Right ventricle myocardium superior (tissue), 1 donor: ENCODE results near the gene MYO7B. TPM values are rescaled to one million over a fixed set of nuclear protein-coding genes. Genes with fewer than 3 reads are reported as not detected.
A peak's percentile ranks its signal among the peaks of the same experiment; 100 is the strongest.

Source experiments
- ATAC-seq: fragments of 200-7000 bp; cut with Tn5 transposase; one replicate; pipeline ENCODE4 v1.9.1; 2020; ENCODE audit warnings: mild to moderate bottlenecking; ENCODE audit not compliant: poor library complexity
- DNase-seq: peaks from one replicate; pipeline ENCODE4 v3.0.0-alpha.2; 2020
- intact Hi-C: fragments of 100-400 bp; cut with DNase I; formaldehyde crosslinking; loops from one replicate; pipeline ENCODE4 v1.11.2; 2022
- total RNA-seq: library from RNA; stranded (reverse); fragmentation: NEBNext Ultra II Directional; extraction: Animal tissue kit (Norgen Biotek cat#: 25700); gene quantifications from one replicate; pipeline ENCODE4 v1.2.1, GENCODE V29; 2021
- donor health status: DM: no; HTN: yes; CAD: no; lungs with severe emphysema.

The MYO7B gene
- total RNA-seq, 1 donor from 2014 or later = 0.32 TPM

GRCh38 chr2:127658641-127659407 is 123.3 kb downstream of the MYO7B start:
- no peak for ATAC-seq
- DNase-seq = peak; percentile 51
- intact Hi-C loops = no loop called here

GRCh38 chr2:127659408-127660290 is 124.2 kb downstream of the MYO7B start:
- intact Hi-C loops = no loop called here
- ATAC-seq = peak; percentile 26
- peak; percentile 63 for DNase-seq

- ATAC-seq (no peak), DNase-seq (no peak)
- intact Hi-C loops = no loop called here
Observed at GRCh38 chr2:127660291-127660578, 124.8 kb downstream of the MYO7B start.

GRCh38 chr2:127661072-127661649 is 125.7 kb downstream of the MYO7B start:
- DNase-seq = no peak

GRCh38 chr2:127661949-127662510 is 126.5 kb downstream of the MYO7B start:
- intact Hi-C loops = no loop called here
- ATAC-seq (peak; percentile 33), DNase-seq (peak; percentile 76)

More at GRCh38 chr2:127661072-127661649, 125.7 kb downstream of the MYO7B start:
- intact Hi-C loops = no loop called here
- ATAC-seq = no peak

- intact Hi-C loops = no loop called here
- DNase-seq = no peak
Observed at GRCh38 chr2:127662937-127663565, 127.6 kb downstream of the MYO7B start.

GRCh38 chr2:127663566-127664064 is 128.1 kb downstream of the MYO7B start:
- DNase-seq (no peak), ATAC-seq (no peak)
- intact Hi-C loops = no loop called here

More at GRCh38 chr2:127662937-127663565, 127.6 kb downstream of the MYO7B start:
- ATAC-seq = peak; percentile 24

GRCh38 chr2:127664065-127664894 is 128.8 kb downstream of the MYO7B start:
- peak; percentile 56 for DNase-seq

GRCh38 chr2:127664895-127665225 is 129.4 kb downstream of the MYO7B start:
- no peak for ATAC-seq
- no peak for DNase-seq
- intact Hi-C loops = no loop called here

More at GRCh38 chr2:127664065-127664894, 128.8 kb downstream of the MYO7B start:
- ATAC-seq = peak; percentile 26
- intact Hi-C loops = no loop called here

- DNase-seq = no peak
- intact Hi-C loops = no loop called here
- ATAC-seq = no peak
Observed at GRCh38 chr2:127665267-127665893, 129.9 kb downstream of the MYO7B start.

GRCh38 chr2:127669056-127669455 is 133.6 kb downstream of the MYO7B start:
- ATAC-seq (no peak), DNase-seq (no peak)
- intact Hi-C loops = no loop called here

- no peak for DNase-seq
- no peak for ATAC-seq
- intact Hi-C loops = no loop called here
Observed at GRCh38 chr2:127670055-127670956, 134.8 kb downstream of the MYO7B start.

GRCh38 chr2:127670957-127671290 is 135.4 kb downstream of the MYO7B start:
- intact Hi-C loops = no loop called here

GRCh38 chr2:127671557-127672302 is 136.2 kb downstream of the MYO7B start:
- intact Hi-C loops = no loop called here
- ATAC-seq = no peak
- no peak for DNase-seq

More at GRCh38 chr2:127670957-127671290, 135.4 kb downstream of the MYO7B start:
- no peak for ATAC-seq
- DNase-seq = no peak

GRCh38 chr2:127672341-127673224 is 137.1 kb downstream of the MYO7B start:
- DNase-seq (peak; percentile 55), ATAC-seq (peak; percentile 30)
- intact Hi-C loops = no loop called here
